ENCODE data around the gene PCDH9.
"Not testable (repeated sequence)": the region's sequence is repeated elsewhere in the genome, so short reads cannot be mapped to it uniquely, and the experiment has no call there.

The PCDH9 gene

DNA sequence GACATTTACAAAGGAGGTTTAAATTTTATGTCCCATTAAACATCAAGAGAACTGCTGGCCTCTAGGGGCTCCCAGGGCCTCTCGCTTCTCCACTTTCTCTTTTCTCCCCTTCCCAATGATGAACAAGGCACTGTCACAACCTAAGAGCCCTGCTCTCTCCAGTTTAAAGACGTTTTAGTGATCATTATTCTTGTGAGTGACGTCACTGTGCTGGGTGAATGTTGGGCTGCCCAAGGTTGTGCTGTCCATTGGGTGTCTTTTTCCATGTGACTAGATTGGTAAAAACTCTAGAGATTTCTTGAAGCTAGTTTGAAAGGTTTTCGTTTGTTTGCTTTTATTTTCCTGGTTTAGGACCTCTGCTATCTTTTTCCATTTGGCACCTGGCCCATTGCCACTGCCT, 602.6 kb downstream of the PCDH9 start:
- DNase-seq, result no peak

DNA sequence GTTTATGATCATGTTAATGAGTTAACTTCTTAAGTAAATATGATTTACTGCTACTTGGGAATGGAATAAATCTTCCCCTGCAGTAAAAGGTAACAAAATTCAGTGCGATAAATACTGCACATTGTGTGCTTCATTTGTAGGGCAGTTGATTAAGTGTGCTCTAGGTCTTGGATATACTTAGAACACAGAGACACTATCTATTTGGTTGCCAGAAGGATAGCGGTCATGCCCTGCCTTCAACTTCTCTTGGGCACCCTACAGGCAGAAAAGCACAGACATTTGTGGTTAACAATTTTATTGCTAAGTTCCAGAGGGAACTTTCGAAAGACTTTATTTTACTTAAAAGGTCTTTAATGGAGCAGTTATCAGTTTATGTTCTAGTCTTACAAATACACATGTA, 605.8 kb downstream of the PCDH9 start:
- DNase-seq, result no peak

DNA sequence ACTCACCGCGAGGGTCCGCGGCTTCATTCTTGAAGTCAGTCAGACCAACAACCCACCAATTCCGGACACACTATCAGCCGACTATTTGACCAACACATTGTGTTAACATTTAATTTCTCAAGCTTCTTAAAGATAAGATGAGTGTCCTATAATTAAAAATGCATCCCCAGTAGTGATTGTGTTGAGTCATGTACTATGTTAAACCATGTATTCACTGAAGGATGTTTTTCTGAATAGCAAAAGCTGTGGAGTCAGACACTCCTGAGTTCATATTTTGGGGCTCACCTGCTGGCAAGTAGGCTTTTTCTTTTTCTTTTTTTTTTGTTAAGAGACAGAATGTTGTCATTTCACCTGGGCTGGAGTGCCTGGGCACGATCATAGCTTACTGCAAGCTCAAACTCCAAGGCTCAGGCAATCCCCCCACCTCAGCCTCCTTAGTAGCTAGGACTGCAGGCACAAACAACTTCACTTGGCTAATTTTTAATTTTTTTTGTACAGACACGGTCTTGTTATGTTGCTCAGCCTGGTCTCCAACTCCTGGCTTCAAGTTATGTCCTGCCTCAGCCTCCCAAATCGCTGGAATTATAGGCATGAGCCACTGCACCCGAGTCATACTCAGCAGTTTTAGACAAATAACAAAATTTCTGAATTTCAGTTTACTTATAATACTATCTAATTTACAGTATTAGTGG, 606.9 kb downstream of the PCDH9 start:
- no peak for DNase-seq

DNA sequence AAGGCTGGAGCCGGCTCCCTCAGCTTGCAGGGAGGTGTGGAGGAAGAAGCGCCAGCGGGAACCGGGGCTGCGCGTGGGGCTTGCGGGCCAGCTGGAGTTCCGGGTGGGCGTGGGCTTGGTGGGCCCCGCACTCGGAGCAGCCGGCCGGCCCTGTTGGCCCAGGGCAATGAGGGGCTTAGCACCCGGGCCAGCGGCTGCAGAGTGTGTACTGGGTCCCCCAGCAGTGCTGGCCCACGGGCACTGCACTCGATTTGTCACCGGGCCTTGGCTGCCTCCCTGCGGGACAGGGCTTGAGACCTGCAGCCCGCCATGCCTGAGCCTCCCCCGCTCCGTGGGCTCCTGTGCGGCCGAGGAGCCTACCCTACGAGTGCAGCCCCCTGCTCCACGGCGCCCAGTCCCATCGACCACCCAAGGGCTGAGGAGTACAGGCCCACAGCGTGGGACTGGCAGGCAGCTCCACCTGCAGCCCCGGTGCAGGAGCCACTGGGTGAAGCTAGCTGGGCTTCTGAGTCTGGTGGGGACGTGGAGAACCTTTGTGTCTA, 608.2 kb downstream of the PCDH9 start:
- not testable (repeated sequence) for DNase-seq

DNA sequence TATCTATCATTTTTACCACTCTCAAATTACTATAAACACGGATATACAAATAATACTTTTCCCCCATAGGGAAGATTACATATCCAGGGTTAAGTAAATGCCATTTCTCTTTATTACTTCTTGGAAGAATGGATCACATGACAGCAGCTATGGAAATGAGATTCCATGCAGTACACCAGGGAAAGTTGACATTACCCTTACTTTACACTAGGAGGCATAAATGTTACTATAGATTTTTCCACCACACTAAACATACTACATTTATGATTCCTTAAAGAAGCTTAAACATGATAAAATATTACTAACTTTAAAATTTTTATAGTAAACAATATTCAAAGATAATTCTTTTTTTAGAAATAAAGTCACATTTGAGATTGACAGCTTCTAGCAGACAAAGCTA, 611.4 kb downstream of the PCDH9 start:
- DNase-seq, result peak; percentile 7

DNA sequence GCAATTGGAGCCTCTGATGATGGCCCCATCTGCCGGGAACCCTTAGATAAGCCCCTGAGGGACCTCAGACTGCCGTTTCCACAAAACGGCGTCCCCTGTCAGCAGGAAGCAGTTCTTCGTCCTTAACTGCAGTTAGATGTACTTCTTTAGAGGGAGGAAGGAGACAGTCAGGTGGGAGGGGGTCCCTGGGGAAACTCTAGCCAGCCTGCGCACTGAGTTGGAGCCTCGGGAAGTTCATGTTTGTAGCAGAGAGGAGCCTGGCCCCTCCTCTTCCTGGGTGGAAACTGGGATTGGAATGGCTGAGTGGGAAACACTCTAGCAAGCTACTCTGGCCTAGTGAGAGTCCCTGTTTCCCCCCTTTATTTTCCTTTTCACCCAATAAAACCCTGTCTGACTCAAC, 612.4 kb downstream of the PCDH9 start:
- no peak for DNase-seq

DNA sequence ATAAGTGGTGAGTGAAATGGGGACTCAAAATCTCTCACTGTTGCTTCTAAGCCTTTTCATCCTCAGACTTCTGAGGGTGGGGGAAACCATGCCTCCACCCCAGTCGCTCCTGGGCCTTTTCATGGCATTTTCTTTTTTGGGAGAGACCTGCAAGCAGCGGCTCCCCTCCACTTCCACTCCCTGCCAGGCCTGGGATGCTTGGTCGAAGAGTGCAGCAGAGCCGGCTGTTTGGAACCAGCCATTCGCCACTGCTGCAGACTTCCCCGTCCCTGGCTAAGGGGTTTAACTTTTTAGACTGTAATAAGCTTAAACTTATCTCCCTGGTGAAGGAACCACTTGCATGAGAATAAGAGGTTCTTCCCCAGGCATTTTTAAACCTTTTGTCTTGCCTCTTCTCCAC, 617.2 kb downstream of the PCDH9 start:
- no peak for DNase-seq

DNA sequence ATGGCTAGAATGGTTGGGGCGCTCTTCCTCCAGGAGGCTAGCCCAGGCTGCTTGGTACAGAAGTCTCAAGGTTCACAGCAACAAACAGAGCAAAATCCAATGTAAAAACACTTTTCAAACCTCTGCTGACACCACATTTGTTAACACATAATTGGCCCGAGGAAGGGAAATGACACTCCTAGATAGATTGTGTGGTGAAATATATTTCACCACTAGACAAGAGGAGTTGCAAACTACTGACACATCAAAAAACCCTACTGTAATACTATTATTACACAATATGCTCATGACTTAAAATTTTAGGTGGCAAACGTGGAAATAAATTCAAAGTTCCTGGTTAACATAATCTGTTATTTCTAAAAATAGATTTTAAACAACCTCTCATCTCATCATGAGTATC, 643.6 kb downstream of the PCDH9 start:
- no peak for DNase-seq

DNA sequence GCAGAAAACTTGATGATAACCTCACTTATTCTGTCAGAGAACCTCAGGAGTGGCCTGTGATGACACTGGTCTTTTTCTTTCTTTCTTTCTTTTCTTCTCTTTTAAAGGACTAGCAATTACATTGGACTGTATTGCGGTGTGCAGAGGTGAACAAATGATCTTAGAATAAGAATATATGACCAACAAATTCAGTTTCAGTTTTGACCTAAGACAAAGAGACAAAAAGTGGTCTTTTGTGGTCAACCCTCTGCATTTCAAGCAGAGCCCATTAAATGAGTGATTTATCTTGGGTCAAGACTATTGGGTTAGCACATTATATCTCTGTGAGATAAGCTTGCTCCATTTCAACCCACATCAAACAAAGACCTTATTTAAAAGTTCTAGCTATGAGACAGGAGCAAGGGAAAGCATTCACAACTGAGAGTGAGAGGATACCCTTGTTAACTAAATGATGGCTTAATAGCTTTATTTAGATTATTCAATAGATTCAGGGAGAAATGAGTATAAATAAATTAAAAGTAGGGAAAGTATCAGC, 644.4 kb downstream of the PCDH9 start:
- no peak for DNase-seq

DNA sequence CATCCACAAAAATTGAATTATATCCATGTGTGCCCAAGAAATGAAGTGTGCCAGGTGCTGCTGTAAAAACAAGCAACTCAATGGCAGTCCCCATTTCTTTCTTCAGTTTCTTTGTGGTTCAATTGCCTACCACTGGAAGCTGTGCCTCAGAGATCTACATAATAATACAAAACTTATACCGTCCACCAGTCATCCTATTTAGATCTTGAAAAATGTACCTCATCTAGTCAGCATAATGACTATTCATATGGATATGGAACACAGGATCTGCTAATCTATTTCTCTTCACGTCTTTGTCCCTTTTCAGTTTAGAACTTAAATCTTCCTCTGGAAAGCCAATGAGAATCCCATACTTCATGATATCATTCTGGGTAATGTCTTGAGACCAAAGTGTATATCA, 648.5 kb downstream of the PCDH9 start:
- no peak for DNase-seq

DNA sequence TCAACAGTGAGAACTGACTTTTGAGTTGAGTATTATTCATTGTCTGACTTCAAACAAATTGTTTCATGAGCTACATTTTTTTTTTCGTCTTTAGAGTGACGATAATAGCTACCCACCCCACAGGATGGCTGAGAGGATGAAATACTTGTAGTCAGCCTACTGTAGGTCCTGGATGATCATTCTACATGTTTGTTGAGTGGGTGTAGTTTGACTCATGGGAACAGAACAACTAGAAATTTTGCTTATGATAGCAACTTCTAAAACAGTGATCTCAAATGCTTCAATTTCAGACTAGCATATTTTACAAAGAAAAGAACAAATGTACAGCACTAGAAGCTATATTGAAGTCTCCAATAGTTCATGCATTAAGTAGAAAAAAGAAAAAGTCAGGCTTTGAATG, 651.8 kb downstream of the PCDH9 start:
- no peak for DNase-seq

DNA sequence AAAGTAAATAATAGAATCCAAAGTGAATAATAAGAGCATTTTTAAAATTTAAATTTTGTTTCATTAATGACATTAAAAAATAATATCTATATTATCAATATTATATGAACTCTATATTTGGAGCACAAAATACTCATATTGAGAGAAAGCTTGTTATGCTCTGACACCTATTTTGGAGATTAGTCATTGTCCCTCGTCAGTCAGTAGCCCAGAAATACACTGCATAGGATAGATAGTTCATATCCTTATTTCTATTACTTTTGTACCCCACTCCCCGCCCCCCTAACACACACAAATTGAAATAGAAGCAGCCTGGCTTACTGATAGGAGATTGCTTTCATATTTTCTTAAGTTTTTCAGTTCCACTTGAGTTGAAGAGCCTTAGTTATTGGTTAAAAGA, 652.8 kb downstream of the PCDH9 start:
- no peak for DNase-seq

DNA sequence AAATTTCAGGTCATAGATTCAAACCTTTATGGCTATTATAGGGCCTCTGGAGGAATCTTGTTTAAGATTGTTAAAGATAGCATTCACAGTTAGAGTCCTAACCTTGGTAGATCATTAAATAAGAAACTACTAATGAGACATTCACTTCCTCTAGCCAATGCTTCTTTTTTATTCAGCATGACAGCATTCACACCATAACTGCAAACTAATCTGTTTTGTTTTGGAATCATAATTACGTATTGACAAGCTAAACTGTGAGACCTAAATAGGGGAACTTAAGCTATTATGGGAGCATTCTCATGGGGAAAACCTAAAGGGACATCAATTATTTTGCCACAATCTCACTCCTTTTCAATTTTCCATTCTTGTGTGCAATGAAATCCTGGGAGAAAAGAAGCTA, 653.8 kb downstream of the PCDH9 start:
- no peak for DNase-seq

DNA sequence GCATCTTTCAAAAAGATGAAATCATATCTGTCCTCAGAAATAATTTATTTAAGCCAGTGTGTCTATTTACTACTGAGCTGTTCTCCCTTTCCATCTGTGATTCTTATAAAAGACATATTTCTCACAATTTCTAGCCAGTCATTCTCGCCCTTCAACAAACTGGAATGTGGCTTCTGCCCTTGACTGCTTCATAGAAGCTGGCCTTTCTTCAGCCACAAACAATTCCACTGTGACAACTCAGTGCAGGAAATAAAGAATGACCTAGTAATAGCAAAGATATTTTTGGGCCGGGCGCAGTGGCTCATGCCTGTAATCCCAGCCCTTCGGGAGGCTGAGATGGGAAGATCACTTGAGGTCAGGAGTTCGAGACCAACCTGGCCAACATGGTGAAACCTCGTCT, 655.5 kb downstream of the PCDH9 start:
- DNase-seq, result no peak

DNA sequence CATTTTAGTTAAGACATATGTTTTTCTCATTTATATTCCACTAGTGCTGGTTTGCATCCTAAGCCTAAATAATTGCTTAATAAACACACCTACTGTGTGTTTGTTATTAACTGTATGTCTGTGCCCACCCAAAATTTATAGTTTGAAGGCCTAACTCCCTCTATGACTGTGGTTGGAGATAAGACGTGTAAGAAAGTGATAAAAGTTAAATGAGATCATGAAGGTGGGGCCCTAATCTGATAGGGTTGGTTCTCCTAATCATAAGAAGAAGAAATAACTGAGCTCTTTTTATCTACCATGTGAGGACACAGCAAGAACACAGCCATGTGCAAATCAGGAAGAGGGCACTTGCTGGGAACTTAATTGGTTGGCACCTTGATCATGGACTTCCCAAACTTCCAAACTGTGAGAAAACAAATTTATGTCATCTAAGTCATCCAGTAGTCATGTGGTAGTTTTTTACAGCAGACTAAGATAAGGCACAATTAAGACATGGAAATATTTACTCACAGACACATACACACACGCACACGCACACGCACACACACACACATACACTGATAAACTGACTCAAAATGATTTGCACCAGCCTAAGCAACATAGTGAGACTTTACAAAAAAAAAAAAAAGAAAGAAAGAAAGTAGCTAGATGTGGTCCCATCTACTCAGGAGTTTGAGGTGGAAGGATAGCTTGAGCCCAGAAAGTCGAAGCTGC, 662.1 kb downstream of the PCDH9 start:
- DNase-seq, result no peak

DNA sequence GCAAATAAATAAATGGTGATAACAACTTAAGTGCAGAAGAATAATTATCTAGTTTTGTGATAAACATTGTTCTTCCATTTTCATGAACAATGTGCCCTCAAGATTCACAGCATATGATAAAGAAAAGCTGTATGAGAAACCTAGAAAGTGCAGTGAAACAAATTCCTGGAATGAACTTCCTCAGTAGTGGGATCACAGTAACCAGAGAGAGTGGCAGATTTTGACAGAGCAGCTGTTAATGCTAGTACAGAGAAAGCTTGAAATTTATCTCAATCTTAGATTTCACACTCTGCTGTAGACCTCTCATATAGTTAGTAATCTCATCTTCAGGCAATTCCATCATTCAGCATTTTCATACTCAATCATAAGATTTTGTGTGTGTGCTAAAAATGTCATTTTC, 664.9 kb downstream of the PCDH9 start:
- no peak for DNase-seq

DNA sequence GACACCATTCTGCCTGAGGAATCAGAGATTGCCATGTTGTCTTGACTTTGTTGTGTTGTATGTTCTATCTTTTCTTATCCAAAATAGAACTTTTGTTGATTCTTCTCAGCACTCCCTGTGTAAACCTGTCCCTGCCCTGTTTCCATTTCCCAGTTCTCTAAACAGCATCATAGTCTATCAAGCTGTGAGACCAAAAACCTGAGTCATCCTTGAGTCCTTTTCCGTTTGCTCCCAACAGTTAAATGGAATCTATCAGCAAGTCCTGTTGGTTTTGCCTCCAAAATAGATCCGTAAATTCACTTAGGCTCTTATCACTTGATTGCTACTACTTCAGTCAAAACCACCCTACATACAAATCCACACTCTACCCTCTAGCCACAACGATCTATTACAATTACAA, 667.1 kb downstream of the PCDH9 start:
- no peak for DNase-seq

DNA sequence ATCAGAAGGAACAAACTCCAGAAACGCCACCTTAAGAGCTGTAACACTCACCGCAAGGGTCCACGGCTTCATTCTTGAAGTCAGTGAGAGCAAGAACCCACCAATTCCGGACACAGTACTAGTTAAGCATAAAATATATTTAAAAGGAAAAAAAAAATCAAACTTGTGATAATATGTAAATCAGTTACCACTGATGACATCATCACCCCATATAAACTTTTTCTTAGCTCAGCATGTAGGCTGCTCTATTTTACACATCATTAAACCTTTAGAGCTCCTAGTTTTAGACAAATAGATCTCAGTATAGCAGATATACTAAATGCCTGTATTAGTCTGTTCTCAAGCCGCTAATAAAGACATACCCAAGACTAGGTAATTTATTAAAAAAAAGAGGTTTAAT, 668.1 kb downstream of the PCDH9 start:
- DNase-seq, result no peak

DNA sequence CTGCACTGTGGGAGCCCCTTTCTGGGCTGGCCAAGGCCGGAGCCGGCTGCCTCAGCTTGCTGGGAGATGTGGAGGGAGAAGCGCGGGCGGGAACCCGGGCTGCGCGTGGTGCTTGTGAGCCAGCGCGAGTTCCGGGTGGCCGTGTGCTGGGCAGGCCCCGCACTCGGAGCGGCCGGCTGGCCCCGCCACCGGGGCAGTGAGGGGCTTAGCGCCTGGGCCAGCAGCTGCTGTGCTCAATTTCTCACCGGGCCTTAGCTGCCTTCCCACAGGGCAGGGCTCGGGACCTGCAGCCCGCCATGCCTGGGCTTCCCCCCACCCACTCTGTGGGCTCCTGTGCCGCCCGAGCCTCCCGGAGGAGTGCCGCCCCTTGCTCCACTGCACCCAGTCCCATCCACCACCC, 669.1 kb downstream of the PCDH9 start:
- no peak for DNase-seq

DNA sequence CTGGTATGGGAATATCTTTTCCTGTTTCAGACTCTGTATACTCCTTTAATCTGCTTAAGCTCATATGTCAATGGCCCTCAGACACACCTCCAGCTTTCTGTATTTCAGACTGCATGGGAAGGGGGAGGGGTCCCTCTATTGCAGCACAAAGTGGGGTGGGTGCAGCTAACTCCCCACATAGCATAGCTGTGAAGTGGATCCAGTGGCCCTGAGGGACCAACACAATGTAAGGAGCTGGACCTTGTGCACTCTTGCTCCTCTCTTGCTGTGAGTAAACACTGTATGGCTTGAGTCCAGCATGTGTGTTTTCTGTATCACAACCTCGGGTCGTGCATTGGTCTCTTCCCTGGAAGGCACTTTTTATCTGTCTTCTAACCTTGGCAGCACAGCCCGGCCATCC, 669.9 kb downstream of the PCDH9 start:
- no peak for DNase-seq

DNA sequence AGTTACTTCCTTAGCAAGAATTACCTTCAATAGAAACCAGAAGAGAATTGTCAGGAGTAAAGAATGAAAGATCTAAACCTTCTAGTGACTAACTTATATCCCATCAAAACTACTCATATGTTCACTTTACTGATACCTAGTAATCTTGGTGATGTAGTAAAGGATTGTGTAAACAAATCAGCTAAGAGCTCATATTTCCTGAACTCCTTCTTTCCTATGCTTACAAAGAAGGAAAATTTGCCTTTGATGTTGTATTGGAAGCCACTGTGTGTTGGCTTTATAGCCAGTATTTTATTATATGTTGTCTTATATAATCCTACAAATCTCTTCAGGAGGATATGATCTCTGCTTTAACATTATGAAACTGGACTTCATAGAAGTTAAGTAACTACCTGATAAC, 671.0 kb downstream of the PCDH9 start:
- DNase-seq, result no peak

DNA sequence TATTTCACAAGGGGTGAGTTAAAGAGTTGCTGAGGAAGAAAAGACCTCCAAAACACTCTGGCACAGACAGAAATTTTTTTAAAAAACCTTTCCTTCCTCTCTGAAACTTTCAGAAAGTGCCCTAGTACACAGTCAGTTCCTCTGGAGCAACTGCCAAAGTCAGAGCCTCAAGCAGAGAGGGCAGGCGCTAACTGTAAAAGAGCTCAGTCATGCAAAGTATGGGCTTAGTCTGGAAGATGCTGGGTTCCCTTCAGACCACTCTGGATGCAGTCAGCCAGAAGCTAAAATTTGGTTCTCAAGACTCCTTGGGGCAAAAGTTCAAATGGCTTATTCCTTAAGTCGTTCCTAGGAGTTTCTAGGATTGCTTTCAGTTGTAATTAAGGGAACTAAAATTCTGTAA, 671.6 kb downstream of the PCDH9 start:
- DNase-seq, result no peak

DNA sequence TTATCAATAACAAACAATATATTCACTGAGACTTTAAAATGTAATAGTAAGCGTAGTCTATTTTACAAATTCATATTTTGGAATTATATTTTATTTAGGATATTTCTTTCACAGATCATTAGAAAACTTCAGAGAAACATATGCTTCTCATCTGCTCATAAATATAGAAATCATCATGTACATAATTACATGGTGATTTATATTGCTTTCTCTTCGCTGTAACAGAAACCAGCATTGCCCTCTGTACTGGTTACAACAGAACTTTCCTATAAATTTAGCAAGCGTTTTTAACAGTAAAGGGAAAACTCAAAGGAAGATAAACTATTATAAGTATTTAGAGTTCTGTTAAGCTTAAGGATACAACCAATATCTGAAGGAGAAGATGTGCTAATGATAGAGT, 672.8 kb downstream of the PCDH9 start:
- no peak for DNase-seq

DNA sequence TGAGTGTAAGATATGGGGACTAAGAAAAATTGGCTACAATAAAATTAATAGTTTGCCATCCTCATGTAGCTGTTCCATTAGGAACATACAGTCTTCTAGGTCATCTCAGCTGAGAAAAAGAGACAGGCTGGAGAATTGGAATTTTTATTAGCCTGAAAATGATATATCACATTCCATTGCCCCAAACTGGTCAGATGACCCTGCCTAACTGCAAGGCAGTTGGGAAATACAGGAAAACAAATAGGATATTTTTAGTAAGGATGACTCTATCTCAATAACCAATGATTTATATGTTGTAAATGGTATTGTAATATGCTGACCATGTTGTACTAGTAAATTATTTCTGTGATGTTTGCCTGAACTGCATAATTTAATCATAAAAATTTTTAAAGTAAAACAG, 673.8 kb downstream of the PCDH9 start:
- DNase-seq, result no peak

DNA sequence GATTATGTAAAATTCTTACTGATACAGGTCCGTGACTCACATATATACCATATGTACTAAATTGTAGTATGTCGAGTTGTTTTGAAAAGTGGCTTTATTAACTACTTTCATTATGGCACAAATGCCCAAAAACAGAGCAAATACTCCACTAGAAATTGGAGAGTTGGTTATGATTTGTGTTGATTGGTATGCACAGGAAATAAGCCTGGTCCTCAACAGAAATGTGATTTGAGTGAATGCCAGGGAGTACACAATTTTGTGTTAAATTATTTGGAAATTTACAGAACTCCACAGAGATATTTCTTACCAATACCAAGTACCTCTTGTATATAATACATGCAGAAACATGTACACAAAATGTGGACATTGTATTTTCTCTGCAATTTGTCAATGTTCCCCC, 676.7 kb downstream of the PCDH9 start:
- no peak for DNase-seq

Measured in amniotic stem cell (primary cell).